Subcutaneous adipose tissue (tissue), 4 donors: ENCODE results near the gene SHISAL2A. TPM values are rescaled to one million over a fixed set of nuclear protein-coding genes. Genes with fewer than 3 reads are reported as not detected.

Source experiments
- total RNA-seq, 4 donors: library from RNA; depleted of rRNA; stranded (reverse); fragments of >200 nt; gene quantifications; one replicate each; pipeline ENCODE4 v1.1.0, GENCODE V29; 2016
- TF ChIP-seq, protein P1 (sequence below): fragments of 450-650 bp; IDR thresholded peaks from one replicate; pipeline ENCODE4 v1.5.1; 2016; ENCODE audit warnings: low read depth, mild to moderate bottlenecking, control low read depth, antibody characterized with exemption, moderate library complexity

The SHISAL2A gene
- total RNA-seq = not detected

DNA sequence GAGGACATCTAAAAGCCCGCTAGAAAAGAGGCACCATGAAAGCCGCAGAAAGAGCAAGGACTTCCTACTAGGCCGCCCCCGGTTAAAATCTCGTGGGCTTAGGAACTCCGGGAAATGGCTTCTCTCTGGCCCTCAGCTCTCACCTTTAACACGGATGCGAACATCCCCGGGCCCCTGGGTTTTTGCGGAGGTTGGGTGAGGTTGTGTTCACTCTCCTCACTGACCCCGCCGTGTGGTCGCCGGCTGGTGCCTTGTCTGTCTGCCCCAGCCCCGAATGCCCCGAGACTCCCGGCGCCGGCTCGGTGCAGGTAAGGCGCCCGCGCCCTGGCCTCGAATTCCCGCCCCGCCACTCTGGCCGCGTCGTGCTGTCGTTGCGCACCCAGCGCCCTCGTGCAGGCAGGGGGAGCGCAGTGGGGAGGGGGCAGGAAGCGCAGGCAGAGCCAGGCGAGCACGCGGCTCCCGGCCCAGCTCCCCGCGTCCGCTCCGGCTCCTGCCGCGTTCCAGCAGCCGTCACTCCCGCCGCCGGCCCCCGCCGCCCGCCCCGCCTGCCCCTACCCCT, at the start of gene SHISAL2A:
Gene SHISAL2A, plus strand, starts transcription at position 437 of the 559 bp plus-strand sequence. CDS start 326 bp downstream, outside the sequence.
- TF ChIP-seq, protein P1, sequence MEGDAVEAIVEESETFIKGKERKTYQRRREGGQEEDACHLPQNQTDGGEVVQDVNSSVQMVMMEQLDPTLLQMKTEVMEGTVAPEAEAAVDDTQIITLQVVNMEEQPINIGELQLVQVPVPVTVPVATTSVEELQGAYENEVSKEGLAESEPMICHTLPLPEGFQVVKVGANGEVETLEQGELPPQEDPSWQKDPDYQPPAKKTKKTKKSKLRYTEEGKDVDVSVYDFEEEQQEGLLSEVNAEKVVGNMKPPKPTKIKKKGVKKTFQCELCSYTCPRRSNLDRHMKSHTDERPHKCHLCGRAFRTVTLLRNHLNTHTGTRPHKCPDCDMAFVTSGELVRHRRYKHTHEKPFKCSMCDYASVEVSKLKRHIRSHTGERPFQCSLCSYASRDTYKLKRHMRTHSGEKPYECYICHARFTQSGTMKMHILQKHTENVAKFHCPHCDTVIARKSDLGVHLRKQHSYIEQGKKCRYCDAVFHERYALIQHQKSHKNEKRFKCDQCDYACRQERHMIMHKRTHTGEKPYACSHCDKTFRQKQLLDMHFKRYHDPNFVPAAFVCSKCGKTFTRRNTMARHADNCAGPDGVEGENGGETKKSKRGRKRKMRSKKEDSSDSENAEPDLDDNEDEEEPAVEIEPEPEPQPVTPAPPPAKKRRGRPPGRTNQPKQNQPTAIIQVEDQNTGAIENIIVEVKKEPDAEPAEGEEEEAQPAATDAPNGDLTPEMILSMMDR = no peak

DNA sequence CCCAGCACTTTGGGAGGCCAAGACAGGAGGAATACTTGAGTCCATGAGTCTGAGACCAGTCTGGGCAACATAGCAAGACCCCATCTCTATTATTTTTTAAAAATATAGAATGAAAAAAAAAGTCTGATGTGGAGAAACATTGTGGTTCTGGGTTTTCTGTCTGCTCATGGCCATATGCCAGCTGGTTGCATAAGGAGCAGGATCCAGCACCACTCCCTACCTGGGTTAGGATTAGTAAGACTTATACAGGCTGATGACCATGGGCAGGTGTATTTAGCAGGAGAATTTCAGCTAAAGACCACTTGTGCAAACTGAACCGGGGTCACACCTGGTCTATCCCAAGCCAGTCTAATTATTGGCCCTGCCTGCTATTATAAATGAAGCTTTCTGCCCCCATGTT, 47.5 kb upstream of the SHISAL2A start:
- TF ChIP-seq, protein P1 = no peak

DNA sequence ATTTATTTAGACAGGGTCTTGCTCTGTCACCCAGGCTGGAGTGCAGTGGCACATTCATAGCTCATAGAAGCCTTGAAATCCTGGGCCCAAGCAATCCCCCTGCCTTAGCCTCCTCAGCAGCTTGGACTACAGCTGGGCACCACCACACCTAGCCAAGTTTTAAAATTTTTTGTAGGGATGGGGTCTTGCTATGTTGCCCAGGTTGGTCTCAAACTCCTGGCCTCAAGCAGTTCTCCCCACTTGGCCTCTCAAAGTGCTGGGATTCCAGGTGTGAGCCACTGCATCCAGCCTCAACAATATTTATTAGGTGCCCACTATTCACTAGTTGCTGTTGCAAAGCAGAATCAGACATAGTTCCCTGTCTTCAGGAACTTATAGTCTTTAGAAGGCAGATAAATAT, 44.9 kb upstream of the SHISAL2A start:
- TF ChIP-seq, protein P1 = no peak

DNA sequence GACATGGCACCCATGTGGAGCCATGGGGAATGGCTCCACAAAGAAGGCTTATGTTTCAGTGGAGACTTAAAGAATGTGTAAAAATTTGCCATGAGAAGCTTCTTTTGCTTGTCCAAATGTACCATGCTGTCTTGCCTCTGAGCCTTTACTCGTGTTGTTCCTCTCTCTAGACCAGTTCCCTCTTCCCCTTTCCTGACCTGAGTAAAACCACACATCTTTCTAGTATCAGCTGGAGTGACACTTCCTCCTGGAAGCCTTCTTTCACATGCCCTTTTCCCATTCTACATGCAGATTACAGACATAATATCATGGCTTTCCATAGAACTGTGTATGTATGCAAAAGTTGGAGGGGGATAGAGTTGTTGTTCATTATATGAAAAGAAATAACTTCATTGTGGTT, 44.4 kb upstream of the SHISAL2A start:
- TF ChIP-seq, protein P1 = no peak

DNA sequence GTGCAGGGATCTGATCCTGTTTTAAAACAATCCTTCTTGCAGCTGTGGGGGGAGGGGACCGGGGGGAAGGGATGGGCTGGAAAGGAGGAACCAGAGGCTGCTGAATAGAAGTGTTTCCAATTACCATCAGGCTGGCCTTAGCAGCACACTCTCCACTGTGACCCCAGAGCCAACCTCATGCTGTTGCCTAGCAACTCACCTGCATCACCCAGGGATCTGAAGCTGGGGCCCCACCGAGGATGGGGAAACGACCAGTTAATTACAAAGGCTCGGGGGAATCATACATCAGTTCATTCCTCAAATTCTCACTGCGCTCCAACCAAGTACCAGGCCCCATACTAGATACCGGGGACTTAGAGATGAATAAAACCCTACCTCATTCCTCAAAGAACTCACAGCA, 42.7 kb upstream of the SHISAL2A start:
- TF ChIP-seq, protein P1 = no peak

DNA sequence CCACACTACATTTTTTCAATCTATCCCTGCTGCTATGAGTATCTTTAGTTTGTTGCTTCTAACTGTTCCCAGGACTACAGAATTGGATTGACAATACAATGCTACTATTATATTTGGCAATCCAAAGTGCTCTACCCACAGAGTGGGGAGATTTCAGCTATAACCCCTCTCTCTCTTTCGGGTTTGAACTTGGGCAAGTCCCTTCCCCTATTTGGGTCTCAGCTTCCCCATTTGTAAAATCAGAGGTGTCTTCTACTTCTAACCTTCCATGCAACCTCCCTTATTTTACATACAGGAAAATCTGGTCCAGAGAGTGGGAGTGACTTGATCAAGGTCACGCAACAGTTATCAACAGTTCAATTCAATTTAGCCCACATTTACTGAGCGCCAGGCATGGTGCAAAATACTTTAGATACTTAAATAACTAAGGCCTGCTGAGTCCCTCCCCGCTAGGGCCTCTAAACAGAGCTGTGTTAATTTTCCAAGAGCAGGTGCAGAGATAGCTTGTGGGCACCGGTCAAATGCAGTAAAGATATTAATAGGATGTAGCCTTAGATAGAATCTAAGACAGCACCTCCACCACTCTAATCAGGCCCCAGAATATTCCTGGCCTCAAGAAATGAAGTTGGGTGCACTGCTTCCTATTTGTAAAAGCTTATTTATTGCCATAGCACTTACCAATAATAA, 40.2 kb upstream of the SHISAL2A start:
- TF ChIP-seq, protein P1 = no peak

DNA sequence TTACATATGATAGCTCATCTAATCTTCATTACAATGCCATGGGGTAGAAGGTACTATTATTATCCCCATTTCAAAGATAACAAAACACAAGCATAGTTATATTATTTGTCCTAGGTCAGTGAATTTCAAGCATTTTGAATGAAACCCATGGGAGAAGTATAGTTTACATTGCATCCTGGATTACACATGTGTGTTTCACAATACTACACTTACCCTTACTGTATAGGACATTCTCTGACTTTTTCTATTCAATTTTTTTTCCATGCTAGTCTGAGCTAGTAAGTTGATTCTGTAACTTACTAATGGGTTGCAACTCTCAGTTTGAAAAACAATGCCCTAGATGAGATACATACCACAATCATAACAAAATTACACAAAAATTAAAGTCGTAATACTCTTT, 39.5 kb upstream of the SHISAL2A start:
- TF ChIP-seq, protein P1 = no peak
